ENCODE results near the gene SLC8A1. TPM values are rescaled to one million over a fixed set of nuclear protein-coding genes. Genes with fewer than 3 reads are reported as not detected.

SLC8A1 gene
- total RNA-seq, 1 donor = 39.1 TPM

DNA sequence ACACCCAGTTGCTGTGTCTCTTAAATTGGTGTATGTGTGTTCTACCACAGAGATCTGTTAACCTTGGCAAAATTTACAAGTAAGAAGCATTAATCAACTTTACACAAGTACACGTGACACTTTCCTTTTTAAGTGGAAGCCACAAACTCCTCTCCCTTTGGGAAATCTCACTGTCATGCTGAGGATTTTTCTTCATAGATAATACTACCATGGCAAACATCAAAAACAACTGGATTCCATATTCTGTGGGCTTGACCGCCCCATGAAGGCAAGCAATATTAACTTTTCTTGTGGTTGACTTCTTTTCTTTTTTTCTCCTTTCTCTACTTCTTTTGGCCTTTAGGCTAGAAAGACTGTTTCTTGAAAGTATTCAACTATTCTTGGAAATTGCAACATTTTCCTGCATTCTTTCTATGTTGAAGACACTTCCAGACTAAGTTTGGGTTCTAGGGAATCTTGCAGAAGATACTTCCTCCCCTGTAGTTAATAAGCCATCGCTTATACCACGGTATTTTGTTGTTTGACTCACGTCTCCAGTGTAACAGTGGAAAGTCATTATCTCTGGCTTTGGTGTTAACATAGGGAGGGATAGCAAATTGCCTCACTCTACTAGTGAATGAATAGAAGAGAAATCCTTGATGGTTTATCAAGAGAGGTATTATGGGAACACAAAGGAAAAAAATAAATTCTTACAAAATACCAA lies 79.5 kb downstream of the SLC8A1 start:
- TF ChIP-seq, protein P1, sequence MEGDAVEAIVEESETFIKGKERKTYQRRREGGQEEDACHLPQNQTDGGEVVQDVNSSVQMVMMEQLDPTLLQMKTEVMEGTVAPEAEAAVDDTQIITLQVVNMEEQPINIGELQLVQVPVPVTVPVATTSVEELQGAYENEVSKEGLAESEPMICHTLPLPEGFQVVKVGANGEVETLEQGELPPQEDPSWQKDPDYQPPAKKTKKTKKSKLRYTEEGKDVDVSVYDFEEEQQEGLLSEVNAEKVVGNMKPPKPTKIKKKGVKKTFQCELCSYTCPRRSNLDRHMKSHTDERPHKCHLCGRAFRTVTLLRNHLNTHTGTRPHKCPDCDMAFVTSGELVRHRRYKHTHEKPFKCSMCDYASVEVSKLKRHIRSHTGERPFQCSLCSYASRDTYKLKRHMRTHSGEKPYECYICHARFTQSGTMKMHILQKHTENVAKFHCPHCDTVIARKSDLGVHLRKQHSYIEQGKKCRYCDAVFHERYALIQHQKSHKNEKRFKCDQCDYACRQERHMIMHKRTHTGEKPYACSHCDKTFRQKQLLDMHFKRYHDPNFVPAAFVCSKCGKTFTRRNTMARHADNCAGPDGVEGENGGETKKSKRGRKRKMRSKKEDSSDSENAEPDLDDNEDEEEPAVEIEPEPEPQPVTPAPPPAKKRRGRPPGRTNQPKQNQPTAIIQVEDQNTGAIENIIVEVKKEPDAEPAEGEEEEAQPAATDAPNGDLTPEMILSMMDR (IDR thresholded peaks at IDR 0.05; ENCODE audit: insufficient read depth, low read length) = no peak
- no peak overlapping the region for H3K4me3 ChIP-seq (ENCODE audit: low read depth, low read length)
- DNase-seq (ENCODE audit: low read depth) = peak; percentile 50

DNA sequence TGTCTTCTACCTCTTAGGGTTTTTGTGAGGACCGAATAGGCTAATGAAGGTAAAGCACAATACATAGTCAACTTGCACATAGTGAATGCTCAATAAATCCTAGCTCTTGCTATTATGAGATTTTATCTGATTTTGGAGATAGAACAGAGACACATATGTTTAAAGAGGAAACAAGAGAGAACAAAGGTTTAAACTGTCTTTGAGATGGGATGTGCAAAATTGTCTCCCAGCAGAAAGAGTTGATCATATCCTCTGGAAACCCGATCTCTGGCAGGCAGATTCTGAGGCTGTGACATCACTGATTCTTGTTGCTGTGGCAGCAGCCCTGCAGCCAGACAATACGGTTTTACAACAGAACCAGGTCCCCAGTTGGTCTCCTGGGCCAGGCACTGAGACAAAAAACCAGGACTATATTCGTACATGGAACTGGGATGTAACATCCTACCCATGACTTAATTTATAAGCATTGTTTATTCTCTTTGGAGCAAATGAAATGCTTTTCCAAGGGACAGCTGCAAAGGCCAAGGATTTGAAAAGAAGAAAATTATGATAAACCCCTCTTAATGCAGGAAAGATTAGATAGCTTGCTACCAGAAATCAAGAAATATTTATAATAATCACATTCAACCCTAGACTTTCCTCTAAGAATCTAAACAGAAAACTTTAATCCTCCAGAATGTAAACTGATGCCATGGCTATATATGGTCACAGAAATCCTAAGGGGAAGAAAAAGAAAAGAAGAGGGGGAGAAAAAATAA lies 80.2 kb downstream of the SLC8A1 start:
- no peak overlapping the region for H3K4me3 ChIP-seq (ENCODE audit: low read depth, low read length)
- DNase-seq (ENCODE audit: low read depth) = peak; percentile 60
- TF ChIP-seq, protein P1 (IDR thresholded peaks at IDR 0.05; ENCODE audit: insufficient read depth, low read length) = no peak

DNA sequence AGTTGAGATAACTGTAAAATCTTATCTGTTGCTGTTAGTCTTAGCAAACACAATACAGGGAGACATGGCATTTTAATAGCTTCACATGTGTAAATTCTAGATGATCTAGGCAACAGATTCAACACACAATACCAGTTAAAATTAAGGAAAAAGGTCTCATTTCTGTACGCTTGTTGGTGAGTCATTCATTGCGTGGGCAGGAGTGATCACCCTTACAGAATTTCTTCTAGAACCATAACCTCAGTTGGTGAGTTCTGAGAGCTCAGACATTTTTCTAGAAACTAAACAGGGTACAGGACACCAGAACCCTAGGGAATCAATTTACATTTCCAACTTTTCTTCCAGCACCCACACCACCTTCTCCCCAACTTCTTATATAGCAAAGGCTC lies 81.9 kb downstream of the SLC8A1 start:
- DNase-seq (ENCODE audit: low read depth) = peak; percentile 54
- TF ChIP-seq, protein P1 (IDR thresholded peaks at IDR 0.05; ENCODE audit: insufficient read depth, low read length) = no peak
- H3K4me3 ChIP-seq (ENCODE audit: low read depth, low read length) = no peak overlapping the region

GRCh38 chr2:40369267-40370006 lies 82.5 kb downstream of the SLC8A1 start:
- TF ChIP-seq, protein P1 (IDR thresholded peaks at IDR 0.05; ENCODE audit: insufficient read depth, low read length) = no peak
- no peak overlapping the region for H3K4me3 ChIP-seq (ENCODE audit: low read depth, low read length)
- no peak for DNase-seq (ENCODE audit: low read depth)

- H3K4me3 ChIP-seq (ENCODE audit: low read depth, low read length) = no peak overlapping the region
- TF ChIP-seq, protein P1 (IDR thresholded peaks at IDR 0.05; ENCODE audit: insufficient read depth, low read length) = no peak
- DNase-seq (ENCODE audit: low read depth) = peak; percentile 76
These were observed 84.2 kb downstream of the SLC8A1 start for GRCh38 chr2:40367652-40368051.

DNA sequence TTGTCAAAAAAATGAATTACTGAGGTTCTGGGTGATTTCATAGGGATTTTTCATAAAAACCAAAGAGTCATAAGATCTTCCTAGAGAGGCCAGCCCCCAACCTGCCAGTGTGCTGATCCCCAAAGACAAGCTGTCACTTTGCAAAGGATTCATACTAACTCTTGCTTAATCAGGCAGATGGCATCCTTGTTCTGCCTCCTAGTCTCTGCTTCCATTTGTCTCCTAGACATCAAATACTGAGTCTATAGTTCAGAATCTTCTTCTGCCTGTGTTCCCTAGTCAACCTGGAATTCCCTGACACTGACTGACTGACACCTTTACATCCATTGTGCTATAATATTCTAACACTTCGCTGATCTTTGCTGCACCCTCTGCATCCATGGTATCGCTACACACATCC lies 84.9 kb downstream of the SLC8A1 start:
- no peak for DNase-seq (ENCODE audit: low read depth)
- H3K4me3 ChIP-seq (ENCODE audit: low read depth, low read length) = no peak overlapping the region
- TF ChIP-seq, protein P1 (IDR thresholded peaks at IDR 0.05; ENCODE audit: insufficient read depth, low read length) = no peak
